ENCODE measurements around the gene ARHGAP18. TPM values are rescaled to one million over a fixed set of nuclear protein-coding genes. Genes with fewer than 3 reads are reported as not detected.
A peak's percentile ranks its signal among the peaks of the same experiment; 100 is the strongest.

The ARHGAP18 gene
- total RNA-seq, 1 donor from 2014 or later: 12.0 TPM

- Mint-ChIP-seq H3K36me3 (no peaks in the 10 kb centered on the region), H3K27me3 (no peaks in the 10 kb centered on the region), H3K4me3 (no peak overlapping the region), H3K4me1 (ENCODE audit: unreplicated experiment) (peaks cover 27% of the 10 kb centered on the region), H3K9me3 (peaks cover 2% of the 10 kb centered on the region), H3K27ac (no peak overlapping the region)
- no peak for TF ChIP-seq CTCF (conservative IDR thresholded peaks at IDR 0.05)
- DNase-seq (ENCODE audit: extremely low spot score, unreplicated experiment): no peak
Measured at GRCh38 chr6:129670634-129671033, 39.3 kb downstream of the ARHGAP18 start.

GRCh38 chr6:129667621-129668020, 42.4 kb downstream of the ARHGAP18 start:
- peaks cover 20% of the 10 kb centered on the region for H3K4me1 Mint-ChIP-seq (ENCODE audit: unreplicated experiment)
- no peak for DNase-seq (ENCODE audit: extremely low spot score, unreplicated experiment)
- TF ChIP-seq CTCF (conservative IDR thresholded peaks at IDR 0.05): no peak
- H3K27ac Mint-ChIP-seq: no peak overlapping the region
- no peaks in the 10 kb centered on the region for H3K36me3 Mint-ChIP-seq
- no peaks in the 10 kb centered on the region for H3K27me3 Mint-ChIP-seq
- H3K9me3 Mint-ChIP-seq: no peaks in the 10 kb centered on the region
- H3K4me3 Mint-ChIP-seq: no peak overlapping the region

- no peak for DNase-seq (ENCODE audit: extremely low spot score, unreplicated experiment)
- TF ChIP-seq CTCF (conservative IDR thresholded peaks at IDR 0.05): no peak
- Mint-ChIP-seq H3K4me1 (ENCODE audit: unreplicated experiment) (peaks cover 18% of the 10 kb centered on the region), H3K27me3 (no peaks in the 10 kb centered on the region), H3K36me3 (no peaks in the 10 kb centered on the region), H3K27ac (no peak overlapping the region), H3K4me3 (no peak overlapping the region), H3K9me3 (no peaks in the 10 kb centered on the region)
Measured at GRCh38 chr6:129667034-129667433, 42.9 kb downstream of the ARHGAP18 start.

- Mint-ChIP-seq H3K9me3 (no peaks in the 10 kb centered on the region), H3K4me3 (no peak overlapping the region), H3K27ac (no peak overlapping the region), H3K4me1 (ENCODE audit: unreplicated experiment) (peaks cover 20% of the 10 kb centered on the region), H3K27me3 (no peaks in the 10 kb centered on the region), H3K36me3 (no peaks in the 10 kb centered on the region)
- TF ChIP-seq CTCF (conservative IDR thresholded peaks at IDR 0.05): no peak
- no peak for DNase-seq (ENCODE audit: extremely low spot score, unreplicated experiment)
Measured at GRCh38 chr6:129665555-129665954, 44.4 kb downstream of the ARHGAP18 start.

GRCh38 chr6:129663531-129663930, 46.4 kb downstream of the ARHGAP18 start:
- Mint-ChIP-seq H3K27me3 (no peaks in the 10 kb centered on the region), H3K9me3 (peaks cover 5% of the 10 kb centered on the region), H3K36me3 (no peaks in the 10 kb centered on the region), H3K27ac (peak overlapping the region; percentile 29), H3K4me3 (no peak overlapping the region), H3K4me1 (ENCODE audit: unreplicated experiment) (peaks cover 23% of the 10 kb centered on the region)
- DNase-seq (ENCODE audit: extremely low spot score, unreplicated experiment): no peak
- TF ChIP-seq CTCF (conservative IDR thresholded peaks at IDR 0.05): no peak

GRCh38 chr6:129662980-129663431, 47.0 kb downstream of the ARHGAP18 start:
- no peak for TF ChIP-seq CTCF (conservative IDR thresholded peaks at IDR 0.05)
- H3K27ac Mint-ChIP-seq: peak overlapping the region; percentile 29
- no peaks in the 10 kb centered on the region for H3K27me3 Mint-ChIP-seq
- no peak overlapping the region for H3K4me3 Mint-ChIP-seq
- H3K36me3 Mint-ChIP-seq: no peaks in the 10 kb centered on the region
- peaks cover 23% of the 10 kb centered on the region for H3K4me1 Mint-ChIP-seq (ENCODE audit: unreplicated experiment)
- DNase-seq (ENCODE audit: extremely low spot score, unreplicated experiment): no peak
- H3K9me3 Mint-ChIP-seq: peaks cover 5% of the 10 kb centered on the region
